RWPE2 (cell line): Measurements from ENCODE around the gene ANKS1B.
A peak's percentile ranks its signal among the peaks of the same experiment; 100 is the strongest.

ENCODE experiments used
- ATAC-seq: fragments of 200-7000 bp; cut with Tn5 transposase; 3 replicates; pipeline ENCODE4 v1.9.1; 2021; ENCODE audit warnings: low read depth
- DNase-seq: peaks from one replicate; pipeline ENCODE4 v3.0.0-alpha.2; 2020; ENCODE audit warnings: low spot score
- H3K27ac ChIP-seq: fragments of 450-650 bp; 2 replicates; pipeline ENCODE4 v1.5.1; 2017; ENCODE audit warnings: mild to moderate bottlenecking; ENCODE audit not compliant: poor library complexity, severe bottlenecking
- H3K27me3 ChIP-seq: fragments of 250-450 bp; sonication (Bioruptor Pico); 2 replicates; pipeline ENCODE4 v1.5.1; 2021; ENCODE audit warnings: mild to moderate bottlenecking, moderate library complexity; ENCODE audit not compliant: insufficient read depth, poor library complexity, severe bottlenecking
- H3K36me3 ChIP-seq: fragments of 250-450 bp; sonication (Bioruptor Pico); 2 replicates; pipeline ENCODE4 v1.5.1; 2020; ENCODE audit warnings: low read depth, mild to moderate bottlenecking, moderate library complexity
- H3K4me1 ChIP-seq: fragments of 250-450 bp; sonication (Bioruptor Pico); 2 replicates; pipeline ENCODE4 v1.5.1; 2021; ENCODE audit warnings: mild to moderate bottlenecking, moderate library complexity; ENCODE audit not compliant: insufficient read depth, poor library complexity, severe bottlenecking
- H3K4me3 ChIP-seq: fragments of 250-450 bp; sonication (Bioruptor Pico); 2 replicates; pipeline ENCODE4 v1.5.1; 2021; ENCODE audit warnings: mild to moderate bottlenecking, moderate library complexity; ENCODE audit not compliant: severe bottlenecking
- H3K9me3 ChIP-seq: fragments of 250-450 bp; sonication (Bioruptor Pico); 2 replicates; pipeline ENCODE4 v1.5.1; 2021; ENCODE audit warnings: mild to moderate bottlenecking, moderate library complexity; ENCODE audit not compliant: severe bottlenecking
- CTCF ChIP-seq: fragments of 450-650 bp; IDR thresholded peaks from one replicate; pipeline ENCODE4 v1.5.1; 2017; ENCODE audit warnings: mild to moderate bottlenecking, moderate library complexity; ENCODE audit not compliant: poor library complexity, severe bottlenecking

The ANKS1B gene

GRCh38 chr12:99453836-99454538, 530.7 kb downstream of the ANKS1B start:
- no peaks in the 10 kb centered on the region for H3K4me1 ChIP-seq
- H3K27ac ChIP-seq: no peak overlapping the region
- no peaks in the 10 kb centered on the region for H3K9me3 ChIP-seq
- TF ChIP-seq CTCF: no peak
- H3K4me3 ChIP-seq: no peak overlapping the region
- no peaks in the 10 kb centered on the region for H3K27me3 ChIP-seq
- no peak for ATAC-seq
- no peaks in the 10 kb centered on the region for H3K36me3 ChIP-seq
- DNase-seq: no peak

GRCh38 chr12:99450036-99450630, 534.6 kb downstream of the ANKS1B start:
- H3K27ac ChIP-seq: no peak overlapping the region
- H3K36me3 ChIP-seq: no peaks in the 10 kb centered on the region
- no peaks in the 10 kb centered on the region for H3K9me3 ChIP-seq
- no peak overlapping the region for H3K4me3 ChIP-seq
- DNase-seq (no peak), ATAC-seq (no peak)
- H3K27me3 ChIP-seq: no peaks in the 10 kb centered on the region
- no peaks in the 10 kb centered on the region for H3K4me1 ChIP-seq
- no peak for TF ChIP-seq CTCF

GRCh38 chr12:99444859-99445316, 539.8 kb downstream of the ANKS1B start:
- peak; percentile 83 for ATAC-seq
- H3K27ac ChIP-seq: peak overlapping the region; percentile 51
- no peaks in the 10 kb centered on the region for H3K27me3 ChIP-seq
- no peaks in the 10 kb centered on the region for H3K9me3 ChIP-seq
- no peaks in the 10 kb centered on the region for H3K36me3 ChIP-seq
- no peak for DNase-seq
- no peaks in the 10 kb centered on the region for H3K4me1 ChIP-seq
- no peak overlapping the region for H3K4me3 ChIP-seq
- TF ChIP-seq CTCF: no peak

GRCh38 chr12:99442758-99443157, 542.0 kb downstream of the ANKS1B start:
- Histone ChIP-seq H3K27ac (no peak overlapping the region), H3K4me3 (no peak overlapping the region), H3K9me3 (no peaks in the 10 kb centered on the region), H3K36me3 (no peaks in the 10 kb centered on the region), H3K27me3 (no peaks in the 10 kb centered on the region), H3K4me1 (no peaks in the 10 kb centered on the region)
- no peak for DNase-seq
- no peak for ATAC-seq
- no peak for TF ChIP-seq CTCF

GRCh38 chr12:99439399-99439798, 545.3 kb downstream of the ANKS1B start:
- TF ChIP-seq CTCF: no peak

More at GRCh38 chr12:99439399-99439798, 545.3 kb downstream of the ANKS1B start:
- Histone ChIP-seq H3K9me3 (no peaks in the 10 kb centered on the region), H3K36me3 (no peaks in the 10 kb centered on the region), H3K27me3 (no peaks in the 10 kb centered on the region), H3K27ac (no peak overlapping the region), H3K4me1 (no peaks in the 10 kb centered on the region), H3K4me3 (no peak overlapping the region)
- no peak for ATAC-seq
- no peak for DNase-seq
